WTC11 (cell line): Measurements from ENCODE around the gene KLHL12. TPM values are rescaled to one million over a fixed set of nuclear protein-coding genes. Genes with fewer than 3 reads are reported as not detected.

Experiments
- ATAC-seq: fragments of 200-7000 bp; cut with Tn5 transposase; 2 replicates; pipeline ENCODE4 v1.10.0; 2021; ENCODE audit warnings: mild to moderate bottlenecking, moderate library complexity
- CTCF ChIA-PET: fragments of 300-600 bp; sonication (Branson Sonifier 250); formaldehyde crosslinking; loops from one replicate; lab custom pipeline; 2021; ENCODE audit warnings: antibody characterized with exemption; lab: Charles Lee
- POLR2A ChIA-PET: fragments of 350-600 bp; sonication (Branson Sonifier 250); formaldehyde crosslinking; loops from one replicate; lab custom pipeline; 2021; ENCODE audit warnings: antibody characterized with exemption; lab: Charles Lee
- DNase-seq: peaks from one replicate; pipeline ENCODE4 v3.0.0; 2021; ENCODE audit warnings: low spot score
- H3K27ac Mint-ChIP-seq: 2 replicates; pipeline ENCODE4 v1.8.0; 2021; ENCODE audit warnings: mixed read lengths
- H3K27me3 Mint-ChIP-seq: 2 replicates; pipeline ENCODE4 v1.8.0; 2021; ENCODE audit warnings: low read depth, mild to moderate bottlenecking, moderate library complexity, mixed read lengths
- H3K36me3 Mint-ChIP-seq: 2 replicates; pipeline ENCODE4 v1.8.0; 2021; ENCODE audit warnings: mixed read lengths
- H3K4me1 Mint-ChIP-seq: 2 replicates; pipeline ENCODE4 v1.8.0; 2022; ENCODE audit warnings: mixed read lengths
- H3K4me3 Mint-ChIP-seq: 2 replicates; pipeline ENCODE4 v1.8.0; 2021; ENCODE audit warnings: mild to moderate bottlenecking, moderate library complexity, mixed read lengths
- H3K9me3 Mint-ChIP-seq: 2 replicates; pipeline ENCODE4 v1.8.0; 2021; ENCODE audit warnings: mixed read lengths
- CREM ChIP-seq: sonication (generic); formaldehyde crosslinking; IDR thresholded peaks from 2 replicates; pipeline ENCODE4 v1.8.1; 2022; ENCODE audit warnings: mild to moderate bottlenecking, missing genetic modification reagents, moderate library complexity
- ELF4 ChIP-seq: sonication (generic); formaldehyde crosslinking; IDR thresholded peaks from 2 replicates; pipeline ENCODE4 v1.8.1; 2022; ENCODE audit warnings: low read depth, mild to moderate bottlenecking, moderate library complexity, missing genetic modification reagents
- EMX1 ChIP-seq: fragments of 250-450 bp; sonication (Bioruptor Pico); IDR thresholded peaks from 2 replicates; pipeline ENCODE4 v1.8.0; 2021; ENCODE audit warnings: mild to moderate bottlenecking
- GABPB1 ChIP-seq: sonication (generic); formaldehyde crosslinking; IDR thresholded peaks from 2 replicates; pipeline ENCODE4 v1.8.1; 2023; ENCODE audit warnings: mild to moderate bottlenecking, missing genetic modification reagents
- JAZF1 ChIP-seq: fragments of 250-450 bp; sonication (Bioruptor Pico); IDR thresholded peaks from 2 replicates; pipeline ENCODE4 v1.9.0; 2021; ENCODE audit warnings: moderate library complexity, mild to moderate bottlenecking, inconsistent platforms
- JUN ChIP-seq: sonication (generic); formaldehyde crosslinking; IDR thresholded peaks from 2 replicates; pipeline ENCODE4 v1.8.0; 2023; ENCODE audit warnings: mild to moderate bottlenecking, missing genetic modification reagents
- MAX ChIP-seq: sonication (generic); formaldehyde crosslinking; IDR thresholded peaks from 2 replicates; pipeline ENCODE4 v1.8.0; 2022; ENCODE audit warnings: mild to moderate bottlenecking, missing genetic modification reagents
- MYBL2 ChIP-seq: sonication (generic); formaldehyde crosslinking; IDR thresholded peaks from 2 replicates; pipeline ENCODE4 v1.8.1; 2023; ENCODE audit warnings: mild to moderate bottlenecking, moderate library complexity, missing genetic modification reagents
- NFE2L1 ChIP-seq: sonication (generic); formaldehyde crosslinking; IDR thresholded peaks from 2 replicates; pipeline ENCODE4 v1.8.1; 2023; ENCODE audit warnings: missing genetic modification reagents
- NFYB ChIP-seq: sonication (generic); formaldehyde crosslinking; conservative IDR thresholded peaks from 2 replicates; pipeline ENCODE4 v1.8.0; 2022; ENCODE audit warnings: low read depth, missing genetic modification reagents
- OVOL2 ChIP-seq: fragments of 250-450 bp; sonication (Bioruptor Pico); IDR thresholded peaks from 2 replicates; pipeline ENCODE4 v1.9.0; 2021; ENCODE audit warnings: mild to moderate bottlenecking, borderline replicate concordance
- PREB ChIP-seq: sonication (generic); formaldehyde crosslinking; IDR thresholded peaks from 2 replicates; pipeline ENCODE4 v1.8.1; 2022; ENCODE audit warnings: mild to moderate bottlenecking, missing genetic modification reagents, moderate library complexity, borderline replicate concordance
- SMAD3 ChIP-seq: sonication (generic); formaldehyde crosslinking; IDR thresholded peaks from 2 replicates; pipeline ENCODE4 v1.8.0; 2022; ENCODE audit warnings: missing genetic modification reagents, mild to moderate bottlenecking, borderline replicate concordance
- TEAD1 ChIP-seq: sonication (generic); formaldehyde crosslinking; IDR thresholded peaks from 2 replicates; pipeline ENCODE4 v1.8.0; 2022; ENCODE audit warnings: mild to moderate bottlenecking, missing genetic modification reagents
- TP53 ChIP-seq: sonication (generic); formaldehyde crosslinking; IDR thresholded peaks from 2 replicates; pipeline ENCODE4 v1.8.1; 2023; ENCODE audit warnings: mild to moderate bottlenecking, missing genetic modification reagents
- ZMAT4 ChIP-seq: fragments of 250-450 bp; sonication (Bioruptor Pico); IDR thresholded peaks from 2 replicates; pipeline ENCODE4 v1.9.0; 2021; ENCODE audit warnings: mild to moderate bottlenecking
- ZNF263 ChIP-seq: sonication (generic); formaldehyde crosslinking; IDR thresholded peaks from 2 replicates; pipeline ENCODE4 v1.8.1; 2022; ENCODE audit warnings: low read depth, mild to moderate bottlenecking, moderate library complexity, missing genetic modification reagents
- total RNA-seq: library from RNA; stranded (reverse); gene quantifications from 3 replicates; pipeline ENCODE4 v1.2.3, GENCODE V29; 2021

The KLHL12 gene
- total RNA-seq, 1 experiment from 2014 or later: 29.6 TPM

- no peak for TF ChIP-seq PREB (CRISPR knock-in tag)
- no peak for TF ChIP-seq TEAD1
- TF ChIP-seq CREM (CRISPR knock-in tag): no peak
- no peak for TF ChIP-seq JUN
These were observed 37.9 kb upstream of the KLHL12 start (continued) for GRCh38 chr1:202964791-202965410.

- Mint-ChIP-seq H3K27ac (no peak overlapping the region), H3K4me1 (peaks cover 17% of the 10 kb centered on the region), H3K36me3 (no peaks in the 10 kb centered on the region; the same call in 1 of the 2 replicates), H3K9me3 (no peaks in the 10 kb centered on the region), H3K4me3 (no peak overlapping the region), H3K27me3 (no peaks in the 10 kb centered on the region)
- ChIA-PET CTCF (no interaction called here), POLR2A (no interaction called here)
- ATAC-seq (no peak), DNase-seq (no peak)
- TF ChIP-seq NFE2L1 (CRISPR knock-in tag) (no peak), JAZF1 (CRISPR knock-in tag) (no peak), ELF4 (no peak), ZMAT4 (CRISPR knock-in tag) (no peak), SMAD3 (CRISPR knock-in tag) (no peak)
These were observed 34.3 kb upstream of the KLHL12 start for GRCh38 chr1:202961220-202961880.

GRCh38 chr1:202959276-202959620 lies 32.2 kb upstream of the KLHL12 start:
- POLR2A ChIA-PET: interaction anchor here (0.5 kb wide), 1 partner anchor 16 kb away, joined by 4 read pairs; no protein-coding TSS in a partner anchor
- ATAC-seq: no peak
- DNase-seq: no peak

GRCh38 chr1:202958544-202959275 lies 31.7 kb upstream of the KLHL12 start:
- Mint-ChIP-seq H3K27me3 (no peaks in the 10 kb centered on the region), H3K4me1 (peaks cover 16% of the 10 kb centered on the region), H3K9me3 (no peaks in the 10 kb centered on the region), H3K27ac (0 out of 2 replicates have a peak overlapping the region, but pooled peaks have one; percentile 94), H3K36me3 (no peaks in the 10 kb centered on the region)
- POLR2A ChIA-PET: interaction anchor here (0.5 kb wide), 1 partner anchor 17 kb away, joined by 4 read pairs; no protein-coding TSS in a partner anchor
- CTCF ChIA-PET: no interaction called here
- DNase-seq (no peak), ATAC-seq (peak; percentile 40)
- no peak for TF ChIP-seq OVOL2 (CRISPR knock-in tag)
- no peak for TF ChIP-seq MYBL2 (CRISPR knock-in tag)
- 0 out of 2 replicates have a peak, but pooled peaks have one; percentile 9 for TF ChIP-seq GABPB1 (CRISPR knock-in tag)
- TF ChIP-seq ZNF263: no peak
- TF ChIP-seq MAX (CRISPR knock-in tag): peak; percentile 69
- TF ChIP-seq, all 79 proteins: peak for 2
- H3K4me3 Mint-ChIP-seq: peak overlapping the region; percentile 97

More at GRCh38 chr1:202959276-202959620, 32.2 kb upstream of the KLHL12 start:
- no peaks in the 10 kb centered on the region; the same call in 1 of the 2 replicates for H3K36me3 Mint-ChIP-seq
- TF ChIP-seq EMX1 (CRISPR knock-in tag) (no peak), NFYB (CRISPR knock-in tag) (no peak), CREM (CRISPR knock-in tag) (no peak), TP53 (CRISPR knock-in tag) (no peak)
- peaks cover 16% of the 10 kb centered on the region for H3K4me1 Mint-ChIP-seq
- no peaks in the 10 kb centered on the region for H3K9me3 Mint-ChIP-seq
- no peaks in the 10 kb centered on the region for H3K27me3 Mint-ChIP-seq
- H3K4me3 Mint-ChIP-seq: peak overlapping the region; percentile 97; the same call in 1 of the 2 replicates
- H3K27ac Mint-ChIP-seq: no peak overlapping the region
- CTCF ChIA-PET: no interaction called here
